Colonic mucosa (tissue), 4 donors: ENCODE measurements around the gene SFRP4. TPM values are rescaled to one million over a fixed set of nuclear protein-coding genes. Genes with fewer than 3 reads are reported as not detected.

Experiments
- DNase-seq: peaks from one replicate; pipeline ENCODE4 v3.0.0-alpha.2; 2020
- H3K27ac ChIP-seq: fragments of 200-600 bp; one replicate; pipeline ENCODE4 v1.8.0; 2021
- H3K27me3 ChIP-seq: fragments of 200-600 bp; one replicate; pipeline ENCODE4 v1.8.0; 2021
- H3K36me3 ChIP-seq: fragments of 200-600 bp; one replicate; pipeline ENCODE4 v1.8.0; 2021
- H3K4me1 ChIP-seq: fragments of 200-600 bp; one replicate; pipeline ENCODE4 v1.8.0; 2021; ENCODE audit warnings: mild to moderate bottlenecking
- H3K4me3 ChIP-seq: fragments of 200-600 bp; one replicate; pipeline ENCODE4 v1.8.0; 2021
- H3K9ac ChIP-seq, 2 donors: one replicate each; pipeline ENCODE4 v1.7.0; 2013; ENCODE audit warnings: control low read depth in 2 of 2, low read depth in 2 of 2, low read length in 2 of 2
- H3K9me3 ChIP-seq: fragments of 200-600 bp; one replicate; pipeline ENCODE4 v1.8.0; 2021
- intact Hi-C: fragments of 100-400 bp; cut with DNase I; formaldehyde crosslinking; loops from one replicate; pipeline ENCODE4 v1.14.1; 2022
- total RNA-seq, 2 donors: library from RNA; stranded (reverse); fragmentation: NEBNext Ultra II Directional in 1 of 2; extraction: Animal tissue kit (Norgen Biotek cat#: 25700) in 1 of 2; gene quantifications; one replicate each; pipeline ENCODE4 v1.2.1, GENCODE V29; 2021
- TF ChIP-seq, protein P1 (sequence below): fragments of 200-600 bp; IDR thresholded peaks from one replicate; pipeline ENCODE4 v1.8.0; 2022; ENCODE audit warnings: antibody characterized with exemption, mild to moderate bottlenecking
- donor health status: healthy.
- donor health status: DM: no; HTN: no; CAD: no.
- donor health status: DM: no; HTN: no; CAD: no.

Gene SFRP4
- total RNA-seq, 2 donors from 2014 or later: 0.42 TPM; not detected in 1

GRCh38 chr7:37923996-37924395 lies 7.4 kb upstream of the SFRP4 start:
- intact Hi-C loops: no loop called here
- no peak overlapping the region for H3K9ac ChIP-seq
- H3K9me3 ChIP-seq: no peaks in the 10 kb centered on the region
- no peaks in the 10 kb centered on the region for H3K36me3 ChIP-seq
- no peaks in the 10 kb centered on the region for H3K4me1 ChIP-seq
- TF ChIP-seq, protein P1, sequence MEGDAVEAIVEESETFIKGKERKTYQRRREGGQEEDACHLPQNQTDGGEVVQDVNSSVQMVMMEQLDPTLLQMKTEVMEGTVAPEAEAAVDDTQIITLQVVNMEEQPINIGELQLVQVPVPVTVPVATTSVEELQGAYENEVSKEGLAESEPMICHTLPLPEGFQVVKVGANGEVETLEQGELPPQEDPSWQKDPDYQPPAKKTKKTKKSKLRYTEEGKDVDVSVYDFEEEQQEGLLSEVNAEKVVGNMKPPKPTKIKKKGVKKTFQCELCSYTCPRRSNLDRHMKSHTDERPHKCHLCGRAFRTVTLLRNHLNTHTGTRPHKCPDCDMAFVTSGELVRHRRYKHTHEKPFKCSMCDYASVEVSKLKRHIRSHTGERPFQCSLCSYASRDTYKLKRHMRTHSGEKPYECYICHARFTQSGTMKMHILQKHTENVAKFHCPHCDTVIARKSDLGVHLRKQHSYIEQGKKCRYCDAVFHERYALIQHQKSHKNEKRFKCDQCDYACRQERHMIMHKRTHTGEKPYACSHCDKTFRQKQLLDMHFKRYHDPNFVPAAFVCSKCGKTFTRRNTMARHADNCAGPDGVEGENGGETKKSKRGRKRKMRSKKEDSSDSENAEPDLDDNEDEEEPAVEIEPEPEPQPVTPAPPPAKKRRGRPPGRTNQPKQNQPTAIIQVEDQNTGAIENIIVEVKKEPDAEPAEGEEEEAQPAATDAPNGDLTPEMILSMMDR: no peak
- H3K4me3 ChIP-seq: no peak overlapping the region
- no peaks in the 10 kb centered on the region for H3K27me3 ChIP-seq
- no peak overlapping the region for H3K27ac ChIP-seq
- DNase-seq: no peak

GRCh38 chr7:37921876-37922275 lies 5.3 kb upstream of the SFRP4 start:
- intact Hi-C loops: no loop called here
- Histone ChIP-seq H3K36me3 (no peaks in the 10 kb centered on the region), H3K4me1 (no peaks in the 10 kb centered on the region), H3K9me3 (no peaks in the 10 kb centered on the region), H3K9ac (no peak overlapping the region), H3K27ac (no peak overlapping the region), H3K27me3 (no peaks in the 10 kb centered on the region), H3K4me3 (no peak overlapping the region)
- no peak for DNase-seq
- TF ChIP-seq, protein P1: no peak

- H3K9me3 ChIP-seq: no peaks in the 10 kb centered on the region
- H3K9ac ChIP-seq: peak overlapping the region; percentile 59 to 68
- intact Hi-C loops: no loop called here
- DNase-seq: peak; percentile 46
- peaks cover 6% of the 10 kb centered on the region for H3K4me1 ChIP-seq
- H3K27ac ChIP-seq: peak overlapping the region; percentile 38
- TF ChIP-seq, protein P1: no peak
- peak overlapping the region; percentile 76 for H3K4me3 ChIP-seq
- no peaks in the 10 kb centered on the region for H3K36me3 ChIP-seq
- peaks cover 7% of the 10 kb centered on the region for H3K27me3 ChIP-seq
These were observed 4.5 kb upstream of the SFRP4 start for GRCh38 chr7:37920849-37921805.

DNA sequence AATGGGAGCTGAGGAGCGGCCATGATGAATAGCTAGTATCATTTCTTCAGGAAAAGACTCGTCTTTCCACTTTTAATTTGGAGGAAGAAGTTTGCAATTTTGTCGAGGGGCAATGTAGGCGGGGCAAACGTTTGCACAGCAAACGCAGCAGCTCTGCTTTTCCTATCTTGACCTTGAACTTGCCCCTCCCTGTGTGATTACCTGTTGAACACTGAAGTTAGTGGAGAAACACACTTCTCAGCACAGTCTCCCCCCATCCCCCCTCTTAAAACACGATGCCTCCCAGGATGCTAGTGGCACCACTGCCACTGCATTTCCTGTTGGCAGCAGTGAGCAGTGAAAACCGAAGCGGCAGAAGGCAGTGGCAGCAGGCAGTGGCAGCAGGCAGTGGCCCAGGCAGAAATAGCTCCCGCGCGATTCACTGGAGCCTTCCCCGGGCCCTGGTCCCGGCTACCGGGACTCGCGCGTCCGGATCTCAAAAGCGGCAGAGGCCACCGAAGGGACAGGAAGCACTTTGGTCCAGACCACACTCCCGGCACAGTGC lies 3.8 kb upstream of the SFRP4 start, which contains the start of gene EPDR1:
TSS of gene EPDR1 (plus strand) at position 336 of the 544 bp plus-strand sequence. CDS start 300 bp downstream, outside the sequence.
- H3K36me3 ChIP-seq: no peaks in the 10 kb centered on the region
- H3K9ac ChIP-seq: peak within 1 kb of the TSS; percentile 59 to 68
- intact Hi-C loops: no loop called here
- peak; percentile 60 for DNase-seq
- peaks cover 14% of the 10 kb centered on the region for H3K27me3 ChIP-seq
- H3K27ac ChIP-seq: peak within 1 kb of the TSS; percentile 38
- TF ChIP-seq, protein P1: no peak
- peaks cover 6% of the 10 kb centered on the region for H3K4me1 ChIP-seq
- H3K4me3 ChIP-seq: peak within 1 kb of the TSS; percentile 76
- no peaks in the 10 kb centered on the region for H3K9me3 ChIP-seq

GRCh38 chr7:37918526-37918925 lies 1.9 kb upstream of the SFRP4 start:
- Histone ChIP-seq H3K9ac (no peak overlapping the region), H3K27ac (no peak overlapping the region), H3K27me3 (peaks cover 17% of the 10 kb centered on the region), H3K4me1 (peaks cover 6% of the 10 kb centered on the region), H3K4me3 (no peak overlapping the region), H3K36me3 (no peaks in the 10 kb centered on the region), H3K9me3 (no peaks in the 10 kb centered on the region)
- intact Hi-C loops: loop anchor here (5.0 kb wide), 1 partner anchor 189 kb away; no protein-coding TSS in a partner anchor
- no peak for DNase-seq
- TF ChIP-seq, protein P1: no peak
